ENCODE results near the gene SESN3.

- TF ChIP-seq EZH2 (IDR thresholded peaks at IDR 0.05; ENCODE audit: borderline replicate concordance, low read depth, low read length, poor library complexity, severe bottlenecking) = no peak
- TF ChIP-seq CTCF (conservative IDR thresholded peaks at IDR 0.05; ENCODE audit: low read depth, low read length) = no peak
These were observed 25.3 kb upstream of the SESN3 start for GRCh38 chr11:95256321-95256779.

All from A673 (cell line).